Activated CD8-positive, alpha-beta memory T cell treated with anti-CD3 and anti-CD28 coated beads for 1 hour (primary cell): ENCODE data around the gene ZNF385B.

Experiments
- DNase-seq, 2 donors: peaks; one replicate each; pipeline ENCODE4 v3.0.0-alpha.2; 2020; ENCODE audit warnings: low read depth in 1 of 2; ENCODE audit errors: extremely low read depth in 1 of 2

ZNF385B gene

DNA sequence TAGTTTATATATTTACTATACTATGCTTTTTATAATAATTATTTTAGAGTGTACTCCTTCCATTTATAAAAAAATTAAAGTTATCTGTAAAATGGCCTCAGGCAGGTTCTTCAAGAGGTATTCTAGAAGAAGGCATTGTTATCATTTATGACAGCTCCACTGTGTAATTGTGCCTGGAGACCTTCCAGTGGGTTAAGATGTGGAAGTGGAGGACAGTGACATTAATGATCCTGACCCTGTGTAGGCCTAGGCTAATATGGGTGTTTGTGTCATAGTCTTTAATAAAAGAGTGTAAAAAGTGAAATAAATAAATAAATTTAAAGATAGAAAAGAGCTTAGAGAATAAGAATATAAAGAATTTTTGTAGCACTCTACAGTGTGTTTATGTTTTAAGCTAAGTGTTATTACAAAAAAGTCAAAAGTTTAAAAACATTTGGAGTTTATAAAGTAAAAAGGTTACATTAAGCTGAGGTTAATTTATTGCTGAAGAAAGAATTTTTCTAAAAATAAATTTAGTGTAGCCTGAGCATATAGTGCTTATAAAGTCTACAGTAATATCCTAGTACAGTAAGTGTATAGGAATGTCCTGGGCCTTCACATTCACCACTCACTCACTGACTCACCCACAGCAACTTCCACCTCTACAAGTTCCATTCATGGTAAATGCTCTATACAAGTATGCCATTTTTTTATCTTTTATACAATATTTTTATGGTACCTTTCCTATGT, 406.8 kb downstream of the ZNF385B start:
- DNase-seq = no peak

GRCh38 chr2:179449010-179449409, 412.4 kb downstream of the ZNF385B start:
- DNase-seq = no peak

- no peak for DNase-seq
Measured at GRCh38 chr2:179447839-179448447, 413.5 kb downstream of the ZNF385B start.

DNA sequence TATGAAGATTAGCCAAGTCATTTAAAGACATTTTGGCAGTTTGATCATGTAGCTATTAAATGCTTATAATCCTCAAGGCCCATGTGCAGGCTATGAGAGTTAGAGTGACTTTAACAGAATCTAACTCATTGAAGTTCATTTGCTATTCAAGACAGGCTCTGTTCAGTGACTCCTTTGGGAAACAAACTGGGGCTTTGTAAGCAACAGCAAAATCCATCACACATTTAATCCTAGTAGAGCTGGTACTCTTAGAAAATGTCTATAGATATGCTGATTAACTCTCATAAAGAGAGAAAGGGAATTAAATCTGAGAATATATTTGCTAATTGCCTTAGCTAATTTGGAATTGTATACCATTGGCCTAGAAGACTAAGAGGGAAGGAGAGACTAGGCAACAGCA, 414.0 kb downstream of the ZNF385B start:
- DNase-seq = no peak

GRCh38 chr2:179446476-179447141, 414.8 kb downstream of the ZNF385B start:
- DNase-seq = no peak

GRCh38 chr2:179444056-179444455, 417.4 kb downstream of the ZNF385B start:
- DNase-seq = no peak

GRCh38 chr2:179443180-179443579, 418.2 kb downstream of the ZNF385B start:
- DNase-seq = no peak

GRCh38 chr2:179442206-179442605, 419.2 kb downstream of the ZNF385B start:
- no peak for DNase-seq

- no peak for DNase-seq
Measured at GRCh38 chr2:179441551-179441950, 419.9 kb downstream of the ZNF385B start.

DNA sequence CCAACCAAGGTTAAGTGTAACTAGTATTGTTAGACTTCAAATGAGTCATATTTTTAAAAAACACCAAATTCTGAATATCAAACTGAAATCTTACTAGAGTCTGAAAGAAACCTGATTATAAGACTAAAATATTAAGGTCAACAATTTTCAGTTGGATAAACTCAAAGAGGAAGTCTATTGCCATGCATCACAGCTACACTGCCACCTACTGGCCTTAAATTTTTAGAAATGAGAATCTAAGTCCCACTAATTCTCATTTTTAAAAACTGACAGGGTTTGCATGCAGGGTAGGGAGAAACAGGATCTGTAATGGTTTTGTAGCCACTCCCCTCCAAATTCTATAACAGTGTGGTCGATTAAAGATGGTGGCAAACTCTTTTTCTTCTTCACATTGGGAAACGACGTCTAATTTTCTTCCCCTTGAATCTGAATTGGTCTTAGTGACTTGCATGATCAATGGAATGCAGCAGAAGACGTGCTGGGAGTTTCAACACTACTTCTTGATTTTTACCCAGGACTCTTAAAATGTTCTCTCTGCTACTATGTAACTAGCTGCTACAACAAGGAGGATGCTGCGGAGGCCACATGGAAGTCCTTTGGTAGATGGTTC, 420.7 kb downstream of the ZNF385B start:
- DNase-seq = no peak

DNA sequence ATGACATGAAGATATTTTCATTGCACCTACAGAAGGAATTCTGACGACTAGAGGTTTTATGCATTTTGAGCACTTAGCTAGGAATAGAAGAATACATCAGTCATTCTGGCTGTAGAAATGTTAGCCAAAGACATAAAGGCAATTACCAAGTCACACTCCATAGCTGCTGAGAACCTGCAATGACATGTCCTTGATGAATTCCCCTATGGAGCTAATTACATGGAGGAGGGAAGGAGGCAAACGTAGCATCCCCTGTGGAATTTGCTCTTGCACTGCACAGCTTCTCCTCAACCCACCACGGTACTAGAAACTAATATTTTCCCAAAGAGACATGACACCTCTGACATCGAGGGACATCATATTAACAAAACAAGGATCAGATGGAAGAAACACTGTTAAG, 422.8 kb downstream of the ZNF385B start:
- no peak for DNase-seq

DNA sequence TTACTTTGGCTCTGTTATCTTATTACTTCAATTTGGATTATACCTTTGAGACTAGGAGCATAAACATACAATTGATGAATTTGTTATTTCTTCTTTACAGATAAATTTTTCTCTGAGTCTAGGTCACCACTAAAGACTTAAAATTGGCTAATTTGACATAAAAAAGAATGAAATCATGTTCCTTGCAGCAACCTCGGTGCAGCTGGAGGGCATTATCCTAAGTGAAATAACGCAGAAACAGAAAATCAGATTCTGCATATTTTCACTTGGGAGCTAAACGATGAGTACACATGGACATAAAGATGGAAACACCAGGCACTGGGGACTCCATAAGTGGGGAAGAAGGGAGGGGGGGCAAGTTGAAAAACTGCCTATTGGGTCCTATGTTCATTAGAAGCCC, 424.0 kb downstream of the ZNF385B start:
- no peak for DNase-seq

GRCh38 chr2:179435566-179435965, 425.8 kb downstream of the ZNF385B start:
- no peak for DNase-seq

DNA sequence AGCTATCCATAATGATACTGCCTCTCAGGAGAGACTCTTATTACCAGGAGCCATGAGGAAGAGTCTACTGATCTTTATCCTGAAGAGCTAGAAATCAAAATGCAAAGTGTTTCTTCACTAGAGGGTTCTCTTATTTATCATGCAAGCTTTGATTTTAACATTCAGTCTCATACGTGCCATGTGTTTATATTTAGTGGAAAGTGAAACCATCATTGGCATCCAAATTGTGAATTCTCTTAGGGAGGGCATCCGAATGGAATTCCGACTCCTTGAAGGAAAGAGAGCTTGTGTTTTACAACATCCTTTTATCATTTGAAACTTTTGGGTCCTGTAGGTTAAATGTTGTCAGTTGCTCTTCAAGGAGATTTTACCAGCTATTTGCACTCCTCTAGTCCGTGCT, 426.4 kb downstream of the ZNF385B start:
- DNase-seq = no peak

DNA sequence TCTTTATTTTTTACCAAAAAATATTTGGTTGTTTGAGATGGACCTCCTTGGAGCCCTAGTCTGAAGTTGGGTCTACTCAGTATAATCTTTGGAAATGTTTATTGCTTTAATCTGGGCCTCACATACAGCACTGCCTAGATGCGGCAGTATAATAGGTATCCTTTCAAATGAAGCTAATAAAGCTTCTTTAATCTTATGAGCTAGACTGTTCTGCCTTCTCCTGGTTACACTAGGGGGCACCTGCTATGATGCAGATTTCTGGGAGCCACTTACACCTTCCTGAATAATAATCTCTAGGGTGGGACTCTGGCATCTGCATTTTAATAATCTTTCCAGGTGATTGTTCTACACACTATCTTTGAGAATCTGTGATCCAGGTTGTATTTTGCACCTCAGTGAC, 427.1 kb downstream of the ZNF385B start:
- no peak for DNase-seq

DNA sequence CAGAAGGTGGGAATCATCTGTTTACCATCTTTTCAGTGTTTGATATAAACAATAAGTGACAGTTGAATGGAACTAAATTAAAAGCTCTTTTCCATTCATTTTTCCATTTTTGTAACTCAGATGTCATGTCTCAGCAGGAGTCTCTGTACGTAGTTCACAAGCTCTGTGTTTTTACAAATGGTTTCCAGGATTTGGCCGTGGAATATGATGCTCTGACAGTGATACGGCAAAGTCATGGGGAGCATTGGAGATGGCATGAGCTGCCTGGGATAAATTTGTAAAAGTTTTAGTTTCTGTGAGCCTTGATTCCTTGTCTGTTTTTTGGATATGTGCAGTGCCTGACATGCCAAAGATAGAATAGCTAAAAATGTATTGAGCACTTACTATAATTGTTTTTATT, 428.7 kb downstream of the ZNF385B start:
- no peak for DNase-seq

- no peak for DNase-seq
Measured at GRCh38 chr2:179429597-179429996, 431.8 kb downstream of the ZNF385B start.

DNA sequence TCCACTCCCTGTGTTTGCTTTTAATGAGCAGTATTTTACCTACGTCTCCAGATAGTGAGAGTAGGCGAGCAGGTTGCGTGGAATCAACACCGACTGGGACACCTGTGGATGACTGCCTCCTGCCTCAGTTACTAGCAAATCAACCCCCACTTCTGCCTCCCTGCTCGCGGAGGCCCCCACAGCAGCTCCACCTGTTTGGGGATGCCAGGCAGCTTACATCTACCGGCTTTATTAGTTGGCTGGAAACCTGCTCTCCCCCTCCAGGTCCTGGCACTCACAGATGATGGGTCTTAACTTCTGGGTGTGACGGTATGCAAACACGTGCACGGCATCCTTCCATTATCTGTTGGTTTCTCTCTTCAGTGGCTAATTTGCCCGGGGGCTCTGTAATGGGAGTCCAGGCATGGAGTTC, 432.3 kb downstream of the ZNF385B start:
- DNase-seq = no peak

GRCh38 chr2:179428649-179429048, 432.8 kb downstream of the ZNF385B start:
- no peak for DNase-seq

GRCh38 chr2:179427065-179427464, 434.3 kb downstream of the ZNF385B start:
- DNase-seq = no peak

DNA sequence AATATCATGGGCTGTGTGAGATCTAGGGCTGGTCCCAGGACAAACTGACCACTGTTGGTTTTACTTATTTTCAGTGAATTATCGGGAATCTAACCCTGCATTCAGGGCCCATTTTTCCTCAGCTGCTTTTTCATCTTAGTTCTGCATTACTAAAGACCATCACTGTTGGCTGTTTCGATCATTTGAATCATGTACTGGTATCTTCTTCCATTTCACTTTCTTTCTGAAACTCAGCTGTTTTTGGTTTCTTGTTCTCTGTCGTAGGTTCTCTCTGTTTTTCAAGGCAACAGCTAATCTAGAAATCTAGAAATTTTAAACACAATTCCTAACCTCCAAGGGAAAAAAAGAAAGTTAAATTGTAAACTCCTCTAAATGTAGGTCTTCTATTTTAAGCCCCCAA, 436.8 kb downstream of the ZNF385B start:
- DNase-seq = no peak
